Omental fat pad (tissue), 4 donors: ENCODE measurements around the gene FAM180B. TPM values are rescaled to one million over a fixed set of nuclear protein-coding genes. Genes with fewer than 3 reads are reported as not detected.

ENCODE experiments used
- ATAC-seq: fragments of 150-250 bp; one replicate; pipeline ENCODE4 v1.9.1; 2016; ENCODE audit warnings: mild to moderate bottlenecking, moderate library complexity; ENCODE audit not compliant: low FRiP score
- DNase-seq: peaks from one replicate; pipeline ENCODE4 v3.0.0-alpha.2; 2019; ENCODE audit warnings: low spot score
- total RNA-seq, 4 donors: library from RNA; depleted of rRNA; stranded (reverse); fragments of >200 nt; gene quantifications; one replicate each; pipeline ENCODE4 v1.1.0, GENCODE V29; 2016
- TF ChIP-seq, protein P1 (sequence below), 3 donors: fragments of 450-650 bp; IDR thresholded peaks; one replicate each; pipeline ENCODE4 v1.5.1; 2016 to 2017; ENCODE audit warnings: antibody characterized with exemption in 3 of 3, mild to moderate bottlenecking in 3 of 3, moderate library complexity in 2 of 3

The FAM180B gene
- total RNA-seq, 4 donors from 2014 or later: 0.48 TPM; not detected in 3

DNA sequence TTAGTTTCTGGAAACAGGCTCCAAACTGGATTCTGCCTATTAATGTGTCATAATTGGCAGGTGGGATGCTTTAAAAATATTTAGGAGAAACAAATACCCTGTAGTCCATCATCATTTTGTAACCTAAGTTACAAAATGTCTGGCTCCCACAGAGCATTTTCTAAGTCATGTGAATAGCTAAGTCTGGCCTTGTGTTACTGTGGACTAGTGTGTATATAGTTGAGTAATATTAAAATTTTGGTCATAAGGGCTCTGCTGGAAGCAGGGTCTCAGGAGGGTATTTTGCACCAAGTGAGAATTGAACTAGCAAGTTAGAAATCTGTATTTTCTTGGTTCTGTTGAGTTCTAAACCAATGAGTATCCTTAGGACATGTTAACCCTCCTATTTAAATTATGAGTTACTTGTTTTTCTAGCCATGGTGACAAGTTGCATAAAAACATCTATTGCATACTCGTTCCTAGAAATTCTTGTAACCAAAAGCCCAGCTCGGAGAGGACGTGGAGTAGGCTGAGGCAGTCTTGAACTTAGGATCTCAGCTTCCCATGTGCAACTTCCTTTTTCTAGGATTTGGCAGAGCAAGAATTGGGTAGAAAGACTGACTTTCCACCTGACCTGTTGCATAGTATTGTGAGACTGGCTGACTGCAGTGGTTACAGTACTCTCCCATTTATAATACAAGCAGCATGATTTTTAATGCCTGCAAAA, 15.7 kb upstream of the FAM180B start:
- DNase-seq (no peak), ATAC-seq (no peak)
- TF ChIP-seq, protein P1, sequence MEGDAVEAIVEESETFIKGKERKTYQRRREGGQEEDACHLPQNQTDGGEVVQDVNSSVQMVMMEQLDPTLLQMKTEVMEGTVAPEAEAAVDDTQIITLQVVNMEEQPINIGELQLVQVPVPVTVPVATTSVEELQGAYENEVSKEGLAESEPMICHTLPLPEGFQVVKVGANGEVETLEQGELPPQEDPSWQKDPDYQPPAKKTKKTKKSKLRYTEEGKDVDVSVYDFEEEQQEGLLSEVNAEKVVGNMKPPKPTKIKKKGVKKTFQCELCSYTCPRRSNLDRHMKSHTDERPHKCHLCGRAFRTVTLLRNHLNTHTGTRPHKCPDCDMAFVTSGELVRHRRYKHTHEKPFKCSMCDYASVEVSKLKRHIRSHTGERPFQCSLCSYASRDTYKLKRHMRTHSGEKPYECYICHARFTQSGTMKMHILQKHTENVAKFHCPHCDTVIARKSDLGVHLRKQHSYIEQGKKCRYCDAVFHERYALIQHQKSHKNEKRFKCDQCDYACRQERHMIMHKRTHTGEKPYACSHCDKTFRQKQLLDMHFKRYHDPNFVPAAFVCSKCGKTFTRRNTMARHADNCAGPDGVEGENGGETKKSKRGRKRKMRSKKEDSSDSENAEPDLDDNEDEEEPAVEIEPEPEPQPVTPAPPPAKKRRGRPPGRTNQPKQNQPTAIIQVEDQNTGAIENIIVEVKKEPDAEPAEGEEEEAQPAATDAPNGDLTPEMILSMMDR (IDR thresholded peaks at IDR 0.05): no peak

DNA sequence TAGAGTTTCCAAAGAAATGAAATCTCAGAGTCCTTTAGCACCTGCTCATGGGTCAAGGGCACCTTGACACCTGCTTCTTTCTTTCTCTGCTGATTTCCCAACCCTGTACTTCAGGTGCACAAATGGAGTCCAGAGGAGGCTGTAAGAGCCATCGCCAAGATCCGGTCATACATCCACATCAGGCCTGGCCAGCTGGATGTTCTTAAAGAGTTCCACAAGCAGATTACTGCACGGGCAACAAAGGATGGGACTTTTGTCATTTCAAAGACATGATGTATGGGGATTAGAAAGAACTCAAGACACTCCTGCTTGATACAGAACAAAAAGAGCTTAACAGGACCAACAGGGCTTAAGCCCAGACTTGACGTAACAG, 15.1 kb upstream of the FAM180B start:
- TF ChIP-seq, protein P1 (IDR thresholded peaks at IDR 0.05): no peak
- no peak for DNase-seq
- no peak for ATAC-seq

DNA sequence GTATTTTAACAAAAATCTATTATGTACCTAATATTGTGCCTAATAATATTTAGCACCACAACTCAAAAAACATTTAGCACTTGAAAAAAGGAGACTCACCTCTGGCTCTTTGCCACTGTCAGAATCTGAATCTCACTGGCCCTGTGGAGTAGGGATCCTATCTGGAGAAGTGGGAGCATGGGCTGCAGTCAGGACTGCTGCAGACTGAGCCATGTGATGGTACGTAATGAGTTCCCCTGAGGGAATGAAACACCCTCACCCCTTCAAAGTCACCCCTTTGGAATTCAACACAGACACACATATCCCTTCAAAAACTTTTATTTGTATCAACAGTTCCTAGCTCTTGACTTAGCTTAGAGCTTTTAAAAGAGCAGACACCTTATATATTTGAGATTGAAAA, 14.6 kb upstream of the FAM180B start:
- no peak for ATAC-seq

DNA sequence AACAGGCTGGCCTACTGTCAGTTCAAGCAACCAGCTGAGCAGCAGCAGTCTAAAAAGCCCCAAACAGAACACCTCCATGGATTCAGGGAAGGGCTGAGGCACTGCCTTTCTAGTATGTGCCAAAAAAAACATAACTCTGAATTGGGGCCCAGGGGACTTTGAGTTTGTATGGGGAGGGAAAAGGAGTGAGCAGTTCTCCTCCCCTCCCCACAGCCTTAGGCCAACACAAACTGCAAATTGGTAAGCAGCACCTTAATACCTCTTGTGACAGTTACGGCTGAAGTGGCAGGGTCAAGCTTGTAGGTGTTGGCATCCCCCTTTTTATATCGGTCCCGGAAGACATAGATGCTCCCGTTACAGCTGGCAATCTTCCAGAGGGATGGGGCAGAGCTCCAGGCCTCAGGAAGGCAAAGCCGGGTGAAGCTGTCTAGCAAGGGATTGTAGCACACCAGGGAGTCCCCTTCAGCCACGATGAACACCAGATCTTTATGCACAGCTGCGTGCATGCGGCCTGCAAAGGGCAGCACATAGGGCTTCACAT, 13.7 kb upstream of the FAM180B start:
- TF ChIP-seq, protein P1 (IDR thresholded peaks at IDR 0.05): no peak
- no peak for DNase-seq
- ATAC-seq: no peak

More for the DNA sequence above, 14.6 kb upstream of the FAM180B start:
- no peak for DNase-seq
- TF ChIP-seq, protein P1 (IDR thresholded peaks at IDR 0.05): no peak

DNA sequence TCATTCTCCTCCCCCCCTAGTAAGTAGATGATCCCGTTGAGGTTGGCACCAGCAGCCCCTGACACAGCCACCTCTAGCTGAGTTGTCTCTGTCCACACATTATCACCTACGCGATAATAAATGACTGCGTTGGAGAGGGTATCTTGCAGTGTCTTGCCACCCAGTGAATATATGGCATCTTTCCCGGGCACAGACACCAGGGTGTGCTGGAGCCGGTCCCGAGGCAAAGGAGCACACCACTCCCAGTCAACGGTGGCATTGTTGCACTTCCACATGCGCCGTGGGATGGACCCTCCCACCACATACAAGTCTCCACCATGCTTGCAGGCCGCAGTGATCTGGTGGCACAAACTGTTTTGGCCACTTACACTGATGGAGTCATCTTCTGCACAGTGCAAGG, 13.2 kb upstream of the FAM180B start:
- no peak for DNase-seq
- ATAC-seq: no peak

DNA sequence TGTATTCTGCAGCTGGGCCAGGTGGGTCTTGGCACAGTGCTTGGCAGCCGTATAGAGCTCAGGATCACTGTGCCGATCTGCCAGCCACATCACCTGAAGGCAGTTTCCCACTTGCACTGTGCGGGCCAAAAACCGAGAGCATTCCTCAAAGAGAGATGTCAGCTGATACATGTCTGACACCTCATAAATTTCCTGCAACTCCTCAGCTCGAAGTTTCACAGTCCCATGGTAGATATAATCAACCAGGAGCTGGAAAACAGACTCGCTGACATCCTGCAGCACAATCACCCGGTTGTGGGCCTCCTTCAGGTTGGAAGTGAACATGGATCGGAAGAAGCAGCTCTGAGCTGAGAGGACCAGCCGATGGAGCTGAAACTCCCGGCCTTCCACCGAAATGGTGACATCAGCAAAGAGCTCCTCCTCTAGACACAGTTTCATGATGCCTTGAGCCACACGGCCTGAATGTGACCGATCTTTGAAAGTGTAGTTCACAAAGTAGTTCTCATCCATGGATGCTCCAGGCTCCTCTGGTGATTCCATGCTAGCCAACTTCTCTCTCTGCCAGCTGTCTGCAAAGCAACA, 8.9 kb upstream of the FAM180B start:
- TF ChIP-seq, protein P1 (IDR thresholded peaks at IDR 0.05): no peak
- DNase-seq (no peak), ATAC-seq (no peak)

More for the DNA sequence above, 13.2 kb upstream of the FAM180B start:
- TF ChIP-seq, protein P1 (IDR thresholded peaks at IDR 0.05): no peak
